Mesendoderm (in vitro differentiated cells): ENCODE data around the gene CRADD.

Experiments used
- DNase-seq: peaks from one replicate; pipeline ENCODE4 v3.0.0; 2013
- H2AK5ac ChIP-seq: 2 replicates; pipeline ENCODE4 v1.6.1; 2013; ENCODE audit warnings: low read length, inconsistent platforms
- H2BK120ac ChIP-seq: 2 replicates; pipeline ENCODE4 v1.6.1; 2013; ENCODE audit warnings: low read depth, mild to moderate bottlenecking, low read length, moderate library complexity, mixed read lengths
- H2BK15ac ChIP-seq: replicated peaks from 2 replicates; pipeline ENCODE4 v1.6.1; 2013; ENCODE audit warnings: low read depth, mild to moderate bottlenecking, moderate library complexity
- H2BK5ac ChIP-seq: 2 replicates; pipeline ENCODE4 v1.6.1; 2013; ENCODE audit warnings: low read length, inconsistent platforms
- H3K18ac ChIP-seq: 2 replicates; pipeline ENCODE4 v1.6.1; 2013; ENCODE audit warnings: mild to moderate bottlenecking, low read length, mixed read lengths
- H3K23ac ChIP-seq: one replicate; pipeline ENCODE4 v1.6.1; 2013; ENCODE audit warnings: low read length
- H3K27ac ChIP-seq: 2 replicates; pipeline ENCODE4 v1.5.1; 2013; ENCODE audit warnings: low read depth, mild to moderate bottlenecking, inconsistent platforms, low read length, moderate library complexity
- H3K27me3 ChIP-seq: 2 replicates; pipeline ENCODE4 v1.6.1; 2013; ENCODE audit warnings: low read length, control low read depth, mild to moderate bottlenecking, inconsistent platforms; ENCODE audit not compliant: insufficient read depth, poor library complexity
- H3K36me3 ChIP-seq: 2 replicates; pipeline ENCODE4 v1.6.1; 2013; ENCODE audit warnings: low read length, inconsistent platforms; ENCODE audit not compliant: control insufficient read depth, insufficient read depth
- H3K4ac ChIP-seq: one replicate; pipeline ENCODE4 v1.6.1; 2013; ENCODE audit warnings: low read depth, mild to moderate bottlenecking, low read length, moderate library complexity
- H3K4me1 ChIP-seq: 2 replicates; pipeline ENCODE4 v1.6.1; 2013; ENCODE audit warnings: low read depth, low read length, inconsistent platforms; ENCODE audit not compliant: control insufficient read depth
- H3K4me2 ChIP-seq: 2 replicates; pipeline ENCODE4 v1.6.1; 2013; ENCODE audit warnings: low read length
- H3K4me3 ChIP-seq: 2 replicates; pipeline ENCODE4 v1.5.1; 2013; ENCODE audit warnings: mild to moderate bottlenecking, low read length
- H3K56ac ChIP-seq: one replicate; pipeline ENCODE4 v1.6.1; 2013; ENCODE audit warnings: low read length
- H3K79me1 ChIP-seq: 2 replicates; pipeline ENCODE4 v1.6.1; 2013; ENCODE audit warnings: low read length, inconsistent platforms
- H3K79me2 ChIP-seq: 2 replicates; pipeline ENCODE4 v1.6.1; 2013; ENCODE audit warnings: mild to moderate bottlenecking, low read length; ENCODE audit not compliant: control insufficient read depth, insufficient read depth
- H3K9ac ChIP-seq: 2 replicates; pipeline ENCODE4 v1.6.1; 2013; ENCODE audit warnings: low read length, inconsistent platforms
- H4K5ac ChIP-seq: one replicate; pipeline ENCODE4 v1.6.1; 2013; ENCODE audit warnings: low read length
- H4K8ac ChIP-seq: one replicate; pipeline ENCODE4 v1.6.1; 2013; ENCODE audit warnings: low read depth, mild to moderate bottlenecking, control low read depth, low read length, moderate library complexity
- WGBS: extraction: QIAGEN DNeasy Blood & Tissue Kit; methylation state at CpG from one replicate; pipeline ENCODE4 v1.1.7; 2013; ENCODE audit warnings: low lambda C conversion rate, missing lambda C conversion rate; ENCODE audit not compliant: insufficient coverage; ENCODE audit errors: extremely low coverage; 5-methylcytosine and 5-hydroxymethylcytosine counted together

Gene CRADD

GRCh38 chr12:93904124-93904523 is 226.9 kb downstream of the CRADD start:
- no CpG with 5 or more reads among the region's 4 CpGs for WGBS
- H3K27me3 ChIP-seq: no peaks in the 10 kb centered on the region

GRCh38 chr12:93908264-93908663 is 231.1 kb downstream of the CRADD start:
- Histone ChIP-seq H2BK5ac (no peak overlapping the region), H3K27ac (no peak overlapping the region), H3K36me3 (no peaks in the 10 kb centered on the region), H2BK120ac (no peak overlapping the region), H4K8ac (no peak overlapping the region), H3K4ac (no peak overlapping the region), H3K79me1 (no peaks in the 10 kb centered on the region), H3K9ac (no peak overlapping the region), H3K56ac (no peak overlapping the region), H3K18ac (no peak overlapping the region), H3K23ac (no peak overlapping the region), H2AK5ac (no peak overlapping the region), H3K79me2 (no peaks in the 10 kb centered on the region), H4K5ac (no peak overlapping the region), H3K27me3 (no peaks in the 10 kb centered on the region), H2BK15ac (no peak overlapping the region), H3K4me3 (no peak overlapping the region), H3K4me2 (no peak overlapping the region), H3K4me1 (no peaks in the 10 kb centered on the region)
- no peak for DNase-seq
- WGBS: no CpG with 5 or more reads among the region's 2 CpGs

More at GRCh38 chr12:93904124-93904523, 226.9 kb downstream of the CRADD start:
- Histone ChIP-seq H3K27ac (no peak overlapping the region), H2BK15ac (no peak overlapping the region), H3K9ac (no peak overlapping the region), H3K18ac (no peak overlapping the region), H3K36me3 (no peaks in the 10 kb centered on the region), H3K79me1 (no peaks in the 10 kb centered on the region), H3K23ac (no peak overlapping the region), H3K79me2 (no peaks in the 10 kb centered on the region), H4K8ac (no peak overlapping the region), H4K5ac (no peak overlapping the region), H2AK5ac (no peak overlapping the region), H3K4me2 (no peak overlapping the region), H3K56ac (no peak overlapping the region), H3K4me3 (no peak overlapping the region), H2BK120ac (no peak overlapping the region), H3K4me1 (no peaks in the 10 kb centered on the region), H3K4ac (no peak overlapping the region), H2BK5ac (no peak overlapping the region)
- no peak for DNase-seq

- Histone ChIP-seq H2BK5ac (no peak overlapping the region), H3K36me3 (no peaks in the 10 kb centered on the region), H4K8ac (no peak overlapping the region), H2BK120ac (no peak overlapping the region), H3K23ac (no peak overlapping the region), H3K79me2 (no peaks in the 10 kb centered on the region), H3K27me3 (no peaks in the 10 kb centered on the region), H3K79me1 (no peaks in the 10 kb centered on the region), H3K4me1 (no peaks in the 10 kb centered on the region), H3K18ac (no peak overlapping the region), H3K4ac (no peak overlapping the region), H2AK5ac (no peak overlapping the region), H3K4me2 (no peak overlapping the region), H2BK15ac (no peak overlapping the region), H3K4me3 (no peak overlapping the region), H3K27ac (no peak overlapping the region), H3K9ac (no peak overlapping the region), H4K5ac (no peak overlapping the region), H3K56ac (no peak overlapping the region)
- no CpG with 5 or more reads among the region's 12 CpGs for WGBS
- DNase-seq: no peak
These were observed 231.8 kb downstream of the CRADD start for GRCh38 chr12:93908846-93909567.

- Histone ChIP-seq H3K9ac (no peak overlapping the region), H3K23ac (no peak overlapping the region), H3K79me1 (no peaks in the 10 kb centered on the region), H2AK5ac (no peak overlapping the region), H3K79me2 (no peaks in the 10 kb centered on the region), H3K27me3 (no peaks in the 10 kb centered on the region), H4K8ac (no peak overlapping the region), H4K5ac (no peak overlapping the region), H2BK15ac (no peak overlapping the region), H3K56ac (no peak overlapping the region), H2BK120ac (no peak overlapping the region), H3K4me3 (no peak overlapping the region), H3K18ac (no peak overlapping the region), H3K4me2 (no peak overlapping the region), H2BK5ac (no peak overlapping the region), H3K4ac (no peak overlapping the region), H3K4me1 (no peaks in the 10 kb centered on the region), H3K27ac (no peak overlapping the region), H3K36me3 (no peaks in the 10 kb centered on the region)
- DNase-seq: no peak
- WGBS: no CpG with 5 or more reads among the region's 1 CpG
These were observed 234.2 kb downstream of the CRADD start for GRCh38 chr12:93911396-93911795.

GRCh38 chr12:93912086-93912733 is 235.0 kb downstream of the CRADD start:
- Histone ChIP-seq H2BK5ac (no peak overlapping the region), H3K79me1 (no peaks in the 10 kb centered on the region), H3K4me1 (no peaks in the 10 kb centered on the region), H3K23ac (no peak overlapping the region), H3K79me2 (no peaks in the 10 kb centered on the region), H3K4me2 (no peak overlapping the region), H4K8ac (no peak overlapping the region), H3K56ac (no peak overlapping the region), H3K9ac (no peak overlapping the region), H2BK15ac (no peak overlapping the region), H3K36me3 (no peaks in the 10 kb centered on the region), H3K18ac (no peak overlapping the region), H3K4me3 (no peak overlapping the region), H2BK120ac (no peak overlapping the region), H3K27ac (no peak overlapping the region), H2AK5ac (no peak overlapping the region), H3K4ac (no peak overlapping the region), H4K5ac (no peak overlapping the region), H3K27me3 (no peaks in the 10 kb centered on the region)
- no peak for DNase-seq
- WGBS: no CpG with 5 or more reads among the region's 6 CpGs

- Histone ChIP-seq H3K27ac (no peak overlapping the region), H3K4me3 (no peak overlapping the region), H3K79me2 (no peaks in the 10 kb centered on the region), H3K56ac (no peak overlapping the region), H2BK5ac (no peak overlapping the region), H3K27me3 (no peaks in the 10 kb centered on the region), H3K4ac (no peak overlapping the region), H2BK15ac (no peak overlapping the region), H3K79me1 (no peaks in the 10 kb centered on the region), H3K36me3 (no peaks in the 10 kb centered on the region), H2AK5ac (no peak overlapping the region), H4K5ac (no peak overlapping the region), H2BK120ac (no peak overlapping the region), H4K8ac (no peak overlapping the region), H3K9ac (no peak overlapping the region), H3K4me1 (no peaks in the 10 kb centered on the region), H3K18ac (no peak overlapping the region), H3K4me2 (no peak overlapping the region), H3K23ac (no peak overlapping the region)
- no peak for DNase-seq
These were observed 236.7 kb downstream of the CRADD start for GRCh38 chr12:93913845-93914244.
